GM19397 (cell line): Measurements from ENCODE around the gene GPX1.
"Not testable (repeated sequence)": the region's sequence is repeated elsewhere in the genome, so short reads cannot be mapped to it uniquely, and the experiment has no call there.

ENCODE experiments used
- ATAC-seq: cut with Tn5 transposase; IDR thresholded peaks from one replicate; pipeline ENCODE4 v1.9.1; 2021; ENCODE audit warnings: mild to moderate bottlenecking, moderate library complexity; ENCODE audit not compliant: unreplicated experiment

The GPX1 gene

GRCh38 chr3:49358217-49358883 lies at the start of gene GPX1:
TSS of gene GPX1 (minus strand) at chr3:49358353. CDS start at chr3:49358278, 75 bp downstream.
- peak; percentile 88 for ATAC-seq

GRCh38 chr3:49406571-49407565 lies 48.7 kb upstream of the GPX1 start:
- ATAC-seq: no peak

GRCh38 chr3:49405570-49405969 lies 47.4 kb upstream of the GPX1 start:
- ATAC-seq: not testable (repeated sequence)

- no peak for ATAC-seq
These were observed 45.7 kb upstream of the GPX1 start for GRCh38 chr3:49403891-49404290.

GRCh38 chr3:49401766-49402165 lies 43.6 kb upstream of the GPX1 start:
- no peak for ATAC-seq

- ATAC-seq: no peak
These were observed 41.3 kb upstream of the GPX1 start for GRCh38 chr3:49399461-49399860.

- ATAC-seq: no peak
These were observed 39.3 kb upstream of the GPX1 start for GRCh38 chr3:49397470-49397869.

- not testable (repeated sequence) for ATAC-seq
These were observed 33.2 kb upstream of the GPX1 start for GRCh38 chr3:49391310-49391709.

GRCh38 chr3:49389297-49389696 lies 31.1 kb upstream of the GPX1 start:
- no peak for ATAC-seq

- no peak for ATAC-seq
These were observed 30.2 kb upstream of the GPX1 start for GRCh38 chr3:49388289-49388820.

GRCh38 chr3:49387721-49388120 lies 29.6 kb upstream of the GPX1 start:
- ATAC-seq: no peak

- ATAC-seq: no peak
These were observed 28.1 kb upstream of the GPX1 start for GRCh38 chr3:49386056-49386756.

- ATAC-seq: no peak
These were observed 27.5 kb upstream of the GPX1 start for GRCh38 chr3:49385617-49386016.

- no peak for ATAC-seq
These were observed 25.2 kb upstream of the GPX1 start for GRCh38 chr3:49383387-49383786.

- ATAC-seq: no peak
These were observed 20.2 kb upstream of the GPX1 start for GRCh38 chr3:49378249-49378895.

GRCh38 chr3:49377483-49377882 lies 19.3 kb upstream of the GPX1 start:
- no peak for ATAC-seq

- no peak for ATAC-seq
These were observed 13.8 kb upstream of the GPX1 start for GRCh38 chr3:49371946-49372345.

- no peak for ATAC-seq
These were observed 12.6 kb upstream of the GPX1 start for GRCh38 chr3:49370585-49371290.

GRCh38 chr3:49362561-49362960 lies 4.4 kb upstream of the GPX1 start:
- no peak for ATAC-seq

- no peak for ATAC-seq
These were observed 1.5 kb upstream of the GPX1 start for GRCh38 chr3:49359623-49360022.
